Testis (tissue), 2 donors: Measurements from ENCODE around the gene TTLL11.

Source experiments
- POLR2A ChIP-seq: fragments of 450-650 bp; IDR thresholded peaks from one replicate; pipeline ENCODE4 v1.6.1; 2017; ENCODE audit warnings: antibody characterized with exemption, mild to moderate bottlenecking, moderate library complexity
- TF ChIP-seq, protein P1 (sequence below), 3 experiments: fragments of 450-650 bp in 2 of 3; fragments of 200-600 bp in 1 of 3; sonication (generic) in 1 of 3; IDR thresholded peaks; one replicate each; pipeline ENCODE4 v1.5.1; 2016 to 2019; ENCODE audit warnings: antibody characterized with exemption in 3 of 3, mild to moderate bottlenecking in 2 of 3, moderate library complexity in 1 of 3

DNA sequence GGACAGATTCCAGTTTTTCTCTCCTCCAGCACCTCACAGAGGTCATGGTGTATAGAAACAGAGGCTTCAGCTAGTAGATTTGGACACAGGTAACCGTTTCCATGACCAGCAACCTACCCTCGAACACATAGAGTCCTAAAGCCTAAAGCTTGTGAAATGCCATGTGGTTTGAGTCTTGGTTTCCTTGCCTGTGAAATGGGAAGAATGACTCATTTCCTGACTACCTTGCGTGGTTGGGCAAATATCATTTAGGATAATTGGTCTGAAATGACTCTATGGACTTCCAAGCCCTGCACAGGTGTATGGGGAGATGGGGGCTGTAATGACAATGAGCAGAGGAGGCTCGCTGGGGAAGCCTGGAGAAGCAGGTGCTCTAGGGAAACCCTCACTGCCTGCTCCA, 134.6 kb downstream of the TTLL11 start:
- TF ChIP-seq, protein P1, sequence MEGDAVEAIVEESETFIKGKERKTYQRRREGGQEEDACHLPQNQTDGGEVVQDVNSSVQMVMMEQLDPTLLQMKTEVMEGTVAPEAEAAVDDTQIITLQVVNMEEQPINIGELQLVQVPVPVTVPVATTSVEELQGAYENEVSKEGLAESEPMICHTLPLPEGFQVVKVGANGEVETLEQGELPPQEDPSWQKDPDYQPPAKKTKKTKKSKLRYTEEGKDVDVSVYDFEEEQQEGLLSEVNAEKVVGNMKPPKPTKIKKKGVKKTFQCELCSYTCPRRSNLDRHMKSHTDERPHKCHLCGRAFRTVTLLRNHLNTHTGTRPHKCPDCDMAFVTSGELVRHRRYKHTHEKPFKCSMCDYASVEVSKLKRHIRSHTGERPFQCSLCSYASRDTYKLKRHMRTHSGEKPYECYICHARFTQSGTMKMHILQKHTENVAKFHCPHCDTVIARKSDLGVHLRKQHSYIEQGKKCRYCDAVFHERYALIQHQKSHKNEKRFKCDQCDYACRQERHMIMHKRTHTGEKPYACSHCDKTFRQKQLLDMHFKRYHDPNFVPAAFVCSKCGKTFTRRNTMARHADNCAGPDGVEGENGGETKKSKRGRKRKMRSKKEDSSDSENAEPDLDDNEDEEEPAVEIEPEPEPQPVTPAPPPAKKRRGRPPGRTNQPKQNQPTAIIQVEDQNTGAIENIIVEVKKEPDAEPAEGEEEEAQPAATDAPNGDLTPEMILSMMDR (IDR thresholded peaks at IDR 0.05): no peak
- TF ChIP-seq POLR2A: no peak
